ENCODE data around the gene ZFR2. TPM values are rescaled to one million over a fixed set of nuclear protein-coding genes. Genes with fewer than 3 reads are reported as not detected.
A peak's percentile ranks its signal among the peaks of the same experiment; 100 is the strongest.
"Not testable (repeated sequence)": the region's sequence is repeated elsewhere in the genome, so short reads cannot be mapped to it uniquely, and the experiment has no call there.

Gene ZFR2
- total RNA-seq, 1 experiment from 2014 or later: not detected

DNA sequence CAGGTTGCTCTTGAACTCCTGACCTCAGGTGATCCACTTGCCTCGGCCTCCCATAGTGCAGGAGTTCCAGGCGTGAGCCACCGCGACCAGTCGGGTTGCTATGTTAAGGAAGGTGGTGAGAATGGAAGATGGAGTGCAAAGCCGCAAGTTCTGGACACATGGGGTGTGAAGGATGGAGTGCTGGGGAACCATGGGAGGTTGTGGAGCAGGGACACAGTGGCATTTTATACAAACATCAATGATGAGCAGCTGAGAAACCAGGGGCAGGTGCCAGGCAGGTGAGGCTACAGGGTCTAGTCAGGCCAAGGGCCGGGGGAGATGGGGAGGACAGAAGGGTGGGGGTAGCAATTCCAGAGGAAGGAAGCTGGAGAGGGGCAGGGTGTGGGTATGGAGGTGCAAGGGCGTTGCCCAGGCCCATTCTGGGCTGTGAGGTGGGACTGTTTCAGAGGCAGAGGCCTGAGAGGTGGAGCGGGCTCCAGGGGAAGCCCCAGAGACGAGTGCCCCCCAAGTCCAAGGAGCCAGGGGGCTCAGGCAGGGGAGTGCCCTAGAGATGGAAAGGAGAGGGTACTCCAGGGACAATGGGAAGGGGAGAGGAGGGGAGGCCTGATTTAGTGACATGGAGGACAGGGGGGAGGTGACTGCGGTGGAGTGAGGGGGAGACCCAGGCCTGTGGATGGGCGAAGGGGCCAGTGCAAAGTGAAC, 94.9 kb downstream of the ZFR2 start:
- no peak for DNase-seq (ENCODE audit: low read depth)

DNA sequence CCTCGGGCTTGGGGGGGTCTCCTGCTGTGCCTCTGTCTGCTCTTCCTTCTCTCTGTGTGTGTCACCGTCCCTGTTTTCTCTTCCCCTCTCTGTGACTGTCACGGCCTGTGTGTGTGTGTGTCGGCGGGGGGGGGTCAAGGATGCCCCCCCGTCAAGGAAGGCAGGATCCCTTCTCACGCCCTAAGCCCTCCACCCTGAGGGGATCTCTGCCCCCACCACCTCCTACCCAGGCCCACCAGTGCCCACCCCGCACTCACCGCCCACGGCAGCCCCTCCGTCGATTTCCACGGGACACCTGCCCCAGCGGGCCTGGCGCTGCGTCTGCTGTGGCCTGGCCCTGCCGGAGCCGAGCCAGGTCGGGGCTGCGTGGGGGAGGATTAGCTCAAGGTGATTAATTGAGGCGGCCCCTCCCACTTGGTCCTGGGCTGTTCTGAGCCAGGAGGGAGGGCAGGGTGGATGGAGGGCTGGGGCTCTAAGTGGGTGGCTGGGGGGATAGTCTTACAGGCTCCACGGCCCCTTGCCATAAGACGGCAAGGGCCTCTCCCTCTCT, 96.9 kb downstream of the ZFR2 start, which contains the start of gene RAX2:
Gene RAX2 (minus strand): TSS at position 323 of the 550 bp plus-strand sequence. CDS start 486 bp downstream, outside the sequence.
- DNase-seq (ENCODE audit: low read depth): no peak

DNA sequence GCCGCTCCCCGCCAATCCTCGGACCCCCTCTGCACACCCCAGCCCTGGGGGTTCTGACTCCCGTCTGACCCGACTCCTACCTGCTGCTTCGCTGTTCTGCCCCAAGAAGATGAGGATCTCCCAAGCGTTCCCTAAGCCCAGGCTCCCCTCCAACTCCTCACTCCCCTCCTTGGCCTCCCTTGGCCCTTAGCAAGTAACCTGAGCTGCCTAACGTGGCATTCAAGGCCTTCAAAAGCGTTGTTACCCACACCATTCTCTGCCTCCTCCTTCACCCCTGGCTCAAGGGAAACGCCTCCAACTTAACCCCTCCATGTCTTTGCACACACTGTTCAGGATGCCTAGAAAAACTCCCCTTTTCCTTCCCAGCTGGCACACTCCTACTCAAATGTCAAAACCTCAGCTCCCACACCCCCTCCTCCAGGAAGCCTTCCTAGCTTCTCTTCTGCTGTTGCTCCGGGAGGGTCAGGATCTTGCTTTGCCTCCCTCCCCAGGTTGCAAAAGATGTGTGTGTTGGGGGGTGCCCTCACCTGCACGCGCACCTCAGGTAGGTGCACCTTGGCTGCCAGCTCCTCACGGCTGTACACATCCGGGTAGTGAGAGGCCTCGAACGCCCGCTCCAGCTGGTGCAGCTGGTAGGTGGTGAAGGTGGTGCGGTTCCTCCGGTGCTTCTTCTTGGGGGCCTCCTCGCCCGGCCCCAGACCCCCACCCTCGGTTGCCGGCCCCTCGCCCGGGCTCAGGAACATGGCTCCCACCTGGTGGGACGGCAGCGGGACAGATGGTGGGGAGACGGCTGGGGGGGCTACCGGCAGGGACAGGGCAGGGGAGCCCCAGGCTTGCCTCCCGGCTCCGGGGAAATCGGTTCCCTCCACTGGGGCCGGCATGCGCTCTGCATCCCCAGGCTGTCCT, 97.6 kb downstream of the ZFR2 start:
- no peak for DNase-seq (ENCODE audit: low read depth)

DNA sequence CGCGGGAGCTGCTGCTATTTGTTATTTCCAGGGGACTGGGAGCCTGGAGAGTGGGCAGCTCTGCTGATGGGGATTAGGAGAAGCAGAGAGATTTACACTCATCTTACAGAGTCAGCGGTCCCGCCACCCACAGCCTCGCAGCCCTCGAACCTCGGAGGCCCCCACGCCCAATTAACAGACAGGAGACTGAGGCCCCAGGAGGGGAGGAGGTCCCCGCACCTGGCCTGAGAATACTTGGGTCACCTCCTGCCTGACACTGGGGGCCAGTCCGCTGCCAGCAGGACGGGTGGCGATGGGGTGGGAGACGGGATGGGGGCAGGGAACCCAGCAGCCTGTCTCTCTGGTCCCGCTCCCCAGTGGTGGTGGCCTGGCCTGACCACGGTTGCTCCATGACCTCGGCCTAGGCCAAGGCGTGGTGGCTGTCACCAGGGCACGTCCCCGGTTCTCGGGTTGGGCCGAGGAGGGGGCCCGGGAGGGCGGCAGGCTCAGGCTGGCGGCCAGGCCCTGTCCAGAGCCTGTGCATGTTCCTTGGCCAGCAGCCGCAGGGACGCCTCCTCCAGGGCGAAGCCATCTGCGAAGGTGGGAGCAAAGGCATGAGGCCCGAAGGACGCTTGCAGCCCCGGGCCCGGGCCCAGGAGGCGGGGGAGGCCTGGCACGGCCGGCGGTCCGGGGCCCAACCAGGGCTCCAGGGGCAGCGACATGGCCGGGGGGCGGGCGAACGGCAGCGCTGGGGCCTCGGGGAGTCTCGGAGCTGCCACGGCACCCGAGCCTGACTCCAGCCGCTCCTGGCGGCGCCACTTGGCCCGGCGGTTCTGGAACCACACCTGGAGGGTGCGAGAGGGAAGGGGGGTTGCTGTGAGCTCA, 98.5 kb downstream of the ZFR2 start:
- DNase-seq (ENCODE audit: low read depth): no peak

DNA sequence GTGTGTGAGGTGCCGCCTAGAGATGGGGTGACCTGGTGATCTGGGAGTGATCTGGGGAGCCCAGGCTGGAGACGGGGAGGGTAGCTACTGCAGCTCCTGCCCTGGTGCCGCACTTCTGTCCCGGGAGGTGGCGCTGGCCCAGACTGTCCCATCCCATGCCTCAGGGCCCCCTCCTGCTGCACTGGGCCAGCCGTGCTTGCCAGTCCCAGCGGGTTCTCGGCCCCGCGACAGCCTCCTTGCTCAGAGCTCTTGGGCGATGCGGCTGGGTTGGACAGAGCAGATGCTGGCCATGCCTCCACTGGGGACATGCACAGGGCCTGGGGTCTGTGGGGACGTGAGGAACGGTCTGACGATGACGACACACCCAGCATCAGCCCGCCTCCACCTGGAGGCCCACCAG, 99.3 kb downstream of the ZFR2 start:
- DNase-seq (ENCODE audit: low read depth): no peak

DNA sequence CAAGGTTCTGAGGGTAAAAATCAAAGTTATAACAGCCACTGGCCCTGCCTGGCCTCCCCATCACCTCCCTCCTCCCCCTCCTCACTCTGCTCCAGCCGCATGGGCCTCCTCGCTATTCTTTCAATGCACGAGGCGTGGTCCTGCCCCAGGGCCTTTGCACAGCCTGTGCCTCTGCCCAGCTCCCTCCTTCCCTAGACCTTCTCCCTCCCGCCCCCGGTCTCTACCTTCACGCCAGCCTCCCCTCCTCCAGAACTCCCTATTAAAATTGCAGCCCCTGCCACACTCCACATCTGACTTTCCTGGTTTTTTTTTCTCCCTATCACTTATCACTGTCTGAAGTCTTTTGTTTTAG, 100.1 kb downstream of the ZFR2 start:
- DNase-seq (ENCODE audit: low read depth): no peak

DNA sequence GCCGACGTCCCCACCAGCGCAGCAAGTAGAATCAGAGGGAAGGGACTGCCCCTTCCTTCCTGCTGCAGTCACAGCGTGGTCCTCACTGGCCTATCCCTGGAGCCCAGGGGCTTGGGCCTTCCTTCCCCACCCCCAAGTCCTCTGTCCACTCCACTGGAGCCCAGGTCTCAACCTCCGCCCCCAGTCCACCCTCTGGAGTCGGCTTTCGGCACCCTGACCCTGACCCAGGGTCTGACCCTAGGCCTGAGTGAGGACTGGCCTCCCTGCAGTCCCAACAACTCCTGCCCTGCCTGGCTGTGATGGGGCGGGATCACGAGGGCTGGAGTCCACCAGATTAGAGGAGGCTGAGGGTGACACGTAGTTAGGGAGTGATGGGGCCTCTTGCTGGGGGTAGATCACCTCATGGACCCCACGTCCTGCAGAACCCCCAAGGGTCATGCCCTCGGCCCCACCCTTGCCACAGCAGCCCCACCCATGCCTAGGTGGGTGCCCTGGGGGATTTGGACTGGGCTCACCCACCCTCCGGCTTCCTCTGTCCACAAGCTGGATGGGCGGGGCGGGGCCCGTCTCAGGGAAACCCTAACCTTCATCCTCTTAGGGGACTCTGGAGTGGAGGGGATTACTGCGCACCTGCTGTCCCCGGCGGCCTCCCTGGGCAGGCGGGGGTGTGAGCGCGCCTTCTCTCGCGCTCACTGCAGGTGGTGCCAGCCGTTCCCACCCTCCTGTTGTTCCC, 100.7 kb downstream of the ZFR2 start:
- DNase-seq (ENCODE audit: low read depth): no peak

DNA sequence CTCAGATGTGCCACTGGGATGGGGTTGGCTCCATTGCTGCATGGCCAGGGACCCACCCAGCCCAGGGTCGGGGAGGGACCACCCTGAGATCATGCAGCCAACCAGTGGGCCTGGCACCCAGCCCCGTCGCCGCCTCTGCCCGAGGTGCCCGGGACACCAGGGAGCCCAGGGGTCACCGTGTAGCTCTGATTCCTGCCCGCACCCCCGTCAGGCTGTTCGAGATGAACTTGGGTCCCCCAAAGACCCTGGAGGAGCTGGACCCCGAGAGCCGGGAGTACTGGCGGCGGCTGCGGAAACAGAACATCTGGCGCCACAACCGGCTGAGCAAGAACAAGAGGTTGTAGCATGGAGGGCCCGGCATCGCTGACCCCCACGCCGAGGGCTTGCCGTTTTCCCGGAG, 101.8 kb downstream of the ZFR2 start:
- no peak for DNase-seq (ENCODE audit: low read depth)

DNA sequence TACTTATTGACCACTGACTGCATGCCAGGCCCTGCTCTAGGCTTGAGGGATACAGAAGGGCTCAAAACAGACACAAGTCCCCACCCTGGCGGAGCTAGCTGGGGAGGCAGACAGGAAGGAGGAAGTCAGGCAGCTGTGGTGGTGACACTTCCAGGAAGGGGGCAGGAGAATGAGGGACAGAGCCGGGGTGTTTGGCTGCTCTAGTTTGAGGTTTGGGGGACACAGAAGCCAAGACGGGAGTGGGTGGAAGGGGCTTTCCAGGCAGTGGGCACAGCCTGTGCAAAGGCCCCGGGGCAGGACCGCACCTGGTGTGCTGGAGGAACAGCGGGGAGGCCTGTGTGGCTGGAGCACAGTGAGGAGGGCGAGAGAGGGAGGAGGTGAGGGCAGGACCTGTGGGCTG, 102.3 kb downstream of the ZFR2 start:
- no peak for DNase-seq (ENCODE audit: low read depth)

DNA sequence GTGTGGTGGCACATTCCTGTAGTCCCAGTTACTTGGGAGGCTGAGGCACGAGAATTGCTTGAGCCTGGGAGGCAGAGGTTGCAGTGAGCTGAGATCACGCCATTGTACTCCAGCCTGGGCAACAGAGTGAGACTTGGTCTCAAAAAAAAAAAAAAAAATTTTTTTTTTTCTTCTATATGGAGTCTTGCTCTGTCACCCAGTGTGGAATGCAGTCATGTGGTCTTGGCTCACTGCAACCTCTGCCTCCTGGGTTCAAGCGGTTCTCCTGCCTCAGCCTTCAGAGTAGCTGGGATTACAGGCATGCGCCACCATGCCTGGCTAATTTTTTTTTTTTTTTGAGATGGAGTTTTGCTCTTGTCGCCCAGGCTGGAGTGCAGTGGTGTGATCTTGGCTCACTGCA, 103.1 kb downstream of the ZFR2 start:
- not testable (repeated sequence) for DNase-seq (ENCODE audit: low read depth)

DNA sequence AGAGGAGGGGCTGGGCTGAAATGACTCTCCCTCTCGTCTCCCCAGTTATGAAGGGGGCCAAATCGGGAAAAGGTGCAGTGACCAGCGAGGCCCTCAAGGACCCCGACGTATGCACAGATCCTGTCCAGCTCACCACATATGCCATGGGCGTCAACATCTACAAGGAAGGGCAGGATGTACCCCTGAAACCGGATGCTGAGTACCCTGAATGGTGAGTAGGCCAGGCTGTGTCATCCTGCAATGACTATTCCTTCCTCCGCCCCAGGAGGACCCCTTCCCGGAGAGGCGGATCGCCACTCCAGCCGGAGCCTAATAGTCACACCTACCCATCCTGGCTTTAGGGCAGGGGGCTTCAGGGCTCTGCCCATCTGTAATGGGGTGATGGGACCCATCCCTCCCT, 103.7 kb downstream of the ZFR2 start:
- DNase-seq (ENCODE audit: low read depth): no peak

DNA sequence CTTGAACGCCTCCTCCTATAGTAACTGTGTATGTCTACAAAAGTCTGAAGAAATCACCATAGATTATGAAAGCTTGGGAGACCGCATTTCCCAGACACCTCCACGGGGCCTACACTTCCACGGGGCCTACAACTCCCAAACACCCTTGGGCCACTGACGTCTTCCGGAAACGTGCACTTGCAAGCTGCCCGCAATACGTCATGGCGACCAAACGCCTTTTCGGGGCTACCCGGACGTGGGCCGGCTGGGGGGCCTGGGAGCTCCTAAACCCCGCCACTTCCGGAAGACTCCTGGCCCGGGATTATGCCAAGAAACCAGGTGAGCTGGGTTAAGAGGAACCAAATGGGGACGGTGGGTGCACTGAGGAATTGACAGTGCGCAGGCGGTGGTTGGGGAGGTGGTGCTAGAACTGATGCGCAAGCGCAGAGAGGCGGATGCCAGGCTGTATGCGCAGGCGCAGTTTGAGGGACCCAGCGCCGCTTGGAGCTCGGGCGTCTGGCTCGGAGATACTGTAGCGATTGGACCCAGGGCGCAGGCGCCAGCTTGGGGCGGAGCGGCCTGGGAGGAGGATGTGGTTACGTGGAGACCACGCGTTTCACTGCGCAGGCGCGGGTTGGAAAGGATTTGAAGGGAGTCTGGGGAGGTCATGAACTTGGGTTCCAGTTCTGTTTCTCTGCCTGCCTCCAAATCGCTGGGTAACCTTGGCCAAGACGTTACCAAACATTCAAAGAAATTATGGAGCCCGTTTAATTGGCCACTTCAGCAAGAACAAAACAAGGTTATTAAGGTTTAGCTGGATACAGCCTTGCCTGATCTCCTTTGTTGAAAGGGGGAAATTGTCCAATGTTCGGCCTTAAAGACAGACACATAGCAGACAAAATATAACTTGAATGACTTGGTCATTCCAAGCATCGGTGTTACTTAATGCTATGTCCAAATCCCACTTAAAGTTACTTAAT, 106.1 kb downstream of the ZFR2 start, which contains the start of gene MRPL54:
Gene MRPL54 (plus strand): TSS at position 182 of the 959 bp plus-strand sequence. CDS start 19 bp downstream, at position 201.
- DNase-seq (ENCODE audit: low read depth): peak; percentile 98

DNA sequence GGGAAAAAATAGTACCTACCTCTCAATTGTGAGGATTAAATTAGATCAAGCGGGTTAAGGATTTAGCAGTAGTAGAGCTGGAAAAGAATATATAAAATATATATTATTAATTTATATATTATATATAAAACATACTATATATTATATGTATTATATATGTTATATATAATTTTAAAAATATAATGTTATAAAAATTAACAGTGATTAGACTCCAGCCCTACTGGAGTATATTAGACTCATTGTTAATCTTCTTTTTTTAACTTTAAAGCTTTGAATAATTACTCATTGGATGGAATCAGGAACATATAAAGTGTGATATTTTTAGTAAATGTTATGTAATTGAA, 106.7 kb downstream of the ZFR2 start:
- DNase-seq (ENCODE audit: low read depth): no peak

DNA sequence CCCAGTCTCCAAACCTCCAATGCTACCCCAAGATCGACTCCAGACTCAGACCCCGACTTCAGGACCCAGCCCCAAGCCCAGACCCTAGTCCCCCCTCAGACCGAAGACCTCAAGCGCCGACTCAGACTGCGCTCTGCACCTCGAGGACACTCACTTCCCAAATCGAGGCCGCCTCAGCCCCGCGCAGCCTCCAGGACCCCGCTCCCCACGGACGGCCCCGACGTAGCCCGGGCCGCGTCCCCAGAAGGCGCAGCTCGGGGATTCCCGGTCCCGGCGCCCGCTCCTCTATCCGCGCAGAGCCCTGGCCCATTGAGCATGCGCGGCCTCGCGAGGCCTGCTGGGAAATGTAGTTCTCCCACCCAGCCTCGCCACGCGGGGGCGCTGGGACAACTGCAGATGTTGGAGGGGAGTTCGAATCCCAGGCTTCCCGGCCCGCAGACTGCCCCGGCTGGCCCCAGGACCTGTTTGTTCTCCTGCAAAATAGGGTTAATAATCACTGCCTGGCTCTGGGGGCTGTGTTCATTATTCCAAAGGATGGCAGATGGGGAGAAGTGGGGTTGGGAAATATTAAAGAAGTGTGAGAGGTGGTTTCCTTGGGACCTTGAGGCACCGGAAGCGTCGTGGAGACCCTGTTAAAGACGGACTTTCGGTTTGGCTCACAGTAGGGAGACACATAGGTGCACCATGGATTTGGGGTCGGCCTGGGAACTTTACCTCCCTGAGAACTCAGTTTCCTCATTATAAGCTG, 107.3 kb downstream of the ZFR2 start, which contains the start of gene APBA3:
Gene APBA3 (minus strand): TSS at position 311 of the 748 bp plus-strand sequence. CDS start 1,428 bp downstream, outside the sequence.
- peak; percentile 90 for DNase-seq (ENCODE audit: low read depth)

DNA sequence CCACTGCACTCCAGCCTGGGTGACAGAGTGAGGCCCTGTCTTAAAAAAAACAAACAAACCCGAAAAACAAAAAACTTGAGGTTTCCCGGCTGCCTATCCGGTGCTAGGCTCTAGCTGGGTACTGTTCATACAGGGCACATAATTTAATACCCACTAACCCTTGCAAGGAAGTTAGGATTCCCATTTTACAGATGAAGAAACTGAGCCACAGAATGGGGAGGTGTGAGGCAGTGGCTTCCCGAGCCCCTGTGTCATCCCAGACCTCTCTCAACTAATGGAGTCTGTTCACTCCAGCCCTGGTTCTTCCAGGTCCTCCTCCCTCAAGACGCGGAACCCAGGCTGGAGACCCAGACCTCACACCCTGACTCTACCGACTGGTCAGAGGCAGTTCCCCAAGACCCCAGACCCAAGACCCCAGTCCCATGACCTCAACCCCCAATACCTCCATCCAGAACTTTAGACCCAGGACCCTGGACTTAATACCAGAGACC, 107.9 kb downstream of the ZFR2 start:
- DNase-seq (ENCODE audit: low read depth): no peak

DNA sequence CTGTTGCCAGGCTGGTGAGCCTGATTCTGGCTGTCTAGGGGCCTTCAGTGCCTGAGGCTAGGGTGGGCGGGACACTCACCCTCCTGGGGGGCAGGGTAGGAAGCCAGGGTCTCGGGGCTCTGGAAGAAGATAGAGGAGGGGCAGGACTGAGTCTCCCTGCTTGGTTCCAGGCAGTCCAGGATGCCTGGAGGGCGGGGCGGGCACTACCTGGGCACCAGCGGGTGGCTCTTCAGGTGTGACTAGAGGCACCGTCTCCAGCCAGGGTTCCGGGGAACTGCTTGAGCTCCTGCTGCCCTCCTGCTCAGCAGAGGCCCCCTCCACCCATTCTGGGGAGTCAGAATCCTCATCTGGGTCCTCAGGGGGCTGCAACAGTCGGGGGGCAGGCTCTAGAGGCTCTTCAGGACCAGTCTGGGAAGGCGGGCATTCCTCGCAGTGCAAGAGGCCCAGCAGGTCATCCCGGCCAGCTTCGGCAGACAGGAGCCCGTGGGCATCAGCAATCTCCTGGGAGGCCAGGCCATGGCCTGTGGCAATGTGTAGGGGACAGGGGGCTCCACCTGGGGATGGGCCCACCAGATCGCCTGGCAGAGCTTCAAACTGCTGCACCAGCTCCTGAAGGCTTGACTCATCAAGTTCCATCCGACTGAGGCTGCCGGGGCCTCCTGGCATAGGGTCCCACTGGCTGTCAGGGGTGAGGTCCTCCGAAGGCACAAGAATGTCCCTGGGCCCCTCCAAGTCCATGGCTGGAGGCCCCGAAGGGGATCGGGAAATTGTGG, 109.2 kb downstream of the ZFR2 start:
- DNase-seq (ENCODE audit: low read depth): no peak

DNA sequence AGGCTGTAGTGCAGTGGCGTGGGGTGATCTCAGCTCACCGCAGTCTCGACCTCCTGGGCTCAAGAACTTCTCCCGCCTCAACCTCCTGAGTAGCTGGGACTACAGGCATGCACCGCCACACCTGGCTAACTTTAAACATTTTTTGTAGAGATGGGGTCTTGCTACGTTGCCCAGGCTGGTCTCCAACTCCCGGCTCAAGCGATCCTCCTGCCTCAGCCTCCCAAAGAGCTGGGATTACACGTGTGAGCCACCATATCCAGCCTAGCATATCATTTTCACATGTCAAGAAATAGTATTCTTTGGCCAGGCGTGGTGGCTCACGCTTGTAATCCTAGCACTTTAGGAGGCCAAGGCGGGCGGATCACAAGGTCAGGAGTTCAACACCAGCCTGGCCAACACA, 110.5 kb downstream of the ZFR2 start:
- DNase-seq (ENCODE audit: low read depth): not testable (repeated sequence)

DNA sequence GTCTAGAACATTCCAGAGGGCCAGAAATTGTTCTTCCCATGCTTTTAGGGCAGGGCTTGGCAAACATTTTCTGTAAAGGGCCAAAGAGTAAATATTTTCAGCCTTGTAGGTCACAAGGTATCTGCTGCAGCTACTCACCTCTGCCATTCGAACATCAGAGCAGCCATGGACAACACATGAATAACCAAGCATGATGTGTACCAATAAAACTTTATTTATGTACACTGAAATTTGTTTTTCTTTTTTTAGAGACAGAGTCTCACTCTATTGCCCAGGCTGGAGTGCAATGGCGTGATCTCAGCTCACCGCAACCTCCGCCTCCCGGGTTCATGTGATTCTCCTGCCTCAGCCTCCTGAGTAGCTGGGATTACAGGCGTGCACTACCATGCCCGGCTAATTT, 111.1 kb downstream of the ZFR2 start:
- DNase-seq (ENCODE audit: low read depth): not testable (repeated sequence)
